Liver (tissue), 9 donors: ENCODE results near the gene BET1. TPM values are rescaled to one million over a fixed set of nuclear protein-coding genes. Genes with fewer than 3 reads are reported as not detected.

ENCODE experiments used
- DNase-seq: peaks from one replicate; pipeline ENCODE4 v3.0.0-alpha.2; 2017; ENCODE audit warnings: low spot score
- H3K27ac ChIP-seq, 2 donors: one replicate each; pipeline ENCODE4 v1.7.0; 2013; ENCODE audit warnings: inconsistent platforms in 2 of 2, low read length in 2 of 2, control low read depth in 1 of 2, low read depth in 1 of 2, mild to moderate bottlenecking in 1 of 2
- H3K27me3 ChIP-seq, 4 donors: one replicate each; pipeline versions ENCODE4 v1.6.1 to v1.7.0; 2013; ENCODE audit warnings: low read length in 3 of 4, inconsistent platforms in 1 of 4, mild to moderate bottlenecking in 1 of 4, moderate library complexity in 1 of 4; ENCODE audit not compliant: control insufficient read depth in 4 of 4, insufficient read depth in 4 of 4
- H3K36me3 ChIP-seq, 4 donors: one replicate each; pipeline versions ENCODE4 v1.6.1 to v1.7.0; 2013; ENCODE audit warnings: low read length in 3 of 4, mild to moderate bottlenecking in 3 of 4, low read depth in 1 of 4, moderate library complexity in 1 of 4; ENCODE audit not compliant: control insufficient read depth in 4 of 4, insufficient read depth in 3 of 4
- H3K4me1 ChIP-seq, 4 donors: one replicate each; pipeline versions ENCODE4 v1.6.1 to v1.7.0; 2013; ENCODE audit warnings: low read length in 3 of 4, mild to moderate bottlenecking in 3 of 4, moderate library complexity in 1 of 4; ENCODE audit not compliant: control insufficient read depth in 4 of 4, insufficient read depth in 4 of 4
- H3K4me3 ChIP-seq, 3 donors: one replicate each; pipeline versions ENCODE4 v1.6.1 to v1.7.0; 2013; ENCODE audit warnings: low read length in 3 of 3, control low read depth in 1 of 3, low read depth in 1 of 3, mild to moderate bottlenecking in 1 of 3
- H3K9ac ChIP-seq, 2 donors: one replicate each; pipeline ENCODE4 v1.7.0; 2013; ENCODE audit warnings: low read length in 2 of 2, mild to moderate bottlenecking in 2 of 2, moderate library complexity in 2 of 2, control low read depth in 1 of 2, low read depth in 1 of 2
- H3K9me3 ChIP-seq, 4 donors: one replicate each; pipeline versions ENCODE4 v1.6.1 to v1.7.0; 2013; ENCODE audit warnings: low read length in 3 of 4; ENCODE audit not compliant: control insufficient read depth in 4 of 4
- EGR1 ChIP-seq, 2 donors: IDR thresholded peaks; 2 replicates each; pipeline ENCODE4 v1.6.1; 2016 to 2018; ENCODE audit warnings: antibody characterized with exemption in 2 of 2, low read depth in 2 of 2
- FOXA1 ChIP-seq: IDR thresholded peaks from 2 replicates; pipeline ENCODE4 v1.6.1; 2016; ENCODE audit warnings: antibody characterized with exemption
- FOXA2 ChIP-seq: IDR thresholded peaks from 2 replicates; pipeline ENCODE4 v1.6.1; 2016; ENCODE audit warnings: antibody characterized with exemption
- GABPA ChIP-seq, 2 donors: IDR thresholded peaks in 1 of 2; conservative IDR thresholded peaks in 1 of 2; 2 replicates each; pipeline ENCODE4 v1.6.1; 2016; ENCODE audit warnings: antibody characterized with exemption in 2 of 2, mild to moderate bottlenecking in 1 of 2, moderate library complexity in 1 of 2
- HNF4A ChIP-seq, 2 donors: conservative IDR thresholded peaks; 2 replicates each; pipeline ENCODE4 v1.6.1; 2016; ENCODE audit warnings: antibody characterized with exemption in 2 of 2, mild to moderate bottlenecking in 2 of 2
- HNF4G ChIP-seq: IDR thresholded peaks from 2 replicates; pipeline ENCODE4 v1.6.1; 2016; ENCODE audit warnings: antibody characterized with exemption
- MAX ChIP-seq: IDR thresholded peaks from 2 replicates; pipeline ENCODE4 v1.6.1; 2016; ENCODE audit warnings: antibody characterized with exemption
- NR2F2 ChIP-seq: IDR thresholded peaks from 2 replicates; pipeline ENCODE4 v1.6.1; 2016; ENCODE audit warnings: antibody characterized with exemption
- RAD21 ChIP-seq, 2 donors: IDR thresholded peaks; 2 replicates each; pipeline ENCODE4 v1.6.1; 2016; ENCODE audit warnings: antibody characterized with exemption in 2 of 2, mild to moderate bottlenecking in 2 of 2
- RXRA ChIP-seq, 2 donors: IDR thresholded peaks; 2 replicates each; pipeline ENCODE4 v1.6.1; 2017 to 2018; ENCODE audit warnings: antibody characterized with exemption in 2 of 2, mild to moderate bottlenecking in 1 of 2
- SP1 ChIP-seq: IDR thresholded peaks from 2 replicates; pipeline ENCODE4 v1.6.1; 2018; ENCODE audit warnings: antibody characterized with exemption, mild to moderate bottlenecking
- TAF1 ChIP-seq: conservative IDR thresholded peaks from 2 replicates; pipeline ENCODE4 v1.6.1; 2016; ENCODE audit warnings: antibody characterized with exemption, mild to moderate bottlenecking
- YY1 ChIP-seq: IDR thresholded peaks from 2 replicates; pipeline ENCODE4 v1.6.1; 2016; ENCODE audit warnings: antibody characterized with exemption, mild to moderate bottlenecking
- WGBS: extraction: QIAGEN DNeasy Blood & Tissue Kit; methylation state at CpG from one replicate; pipeline ENCODE4 v1.1.7; 2013; 5-methylcytosine and 5-hydroxymethylcytosine counted together
- polyA plus RNA-seq, 2 donors: library from polyadenylated mRNA; stranded (reverse) in 1 of 2; unstranded in 1 of 2; fragments of 200-250 nt in 1 of 2; fragments of >200 nt in 1 of 2; fragmentation: Nextera tagmentation in 1 of 2; extraction: Ambion mirVana in 1 of 2; gene quantifications; one replicate each; pipeline versions ENCODE4 v1.2.1 to v1.2.3, GENCODE V29; 2013 to 2015
- total RNA-seq, 2 donors: library from RNA; depleted of rRNA; stranded (reverse); fragments of >200 nt; gene quantifications; one replicate each; pipeline ENCODE4 v1.2.3, GENCODE V29; 2014
- TF ChIP-seq, protein P1 (sequence below): IDR thresholded peaks from 2 replicates; pipeline ENCODE4 v1.6.1; 2016; ENCODE audit warnings: antibody characterized with exemption
- TF ChIP-seq, protein P2 (sequence below): IDR thresholded peaks from 2 replicates; pipeline ENCODE4 v1.6.1; 2016; ENCODE audit warnings: antibody characterized with exemption
- TF ChIP-seq, protein P3 (sequence below): fragments of 150-350 bp; IDR thresholded peaks from 2 replicates; pipeline ENCODE4 v1.5.1; 2017; ENCODE audit warnings: improper control_type of control experiment, low read depth, low read length; ENCODE audit not compliant: missing input control
- TF ChIP-seq, protein P4 (sequence below): IDR thresholded peaks from 2 replicates; pipeline ENCODE4 v1.6.1; 2016; ENCODE audit warnings: antibody characterized with exemption, mild to moderate bottlenecking
- donor health status: healthy.
- donor health status: healthy.
- donor health status: healthy.
- donor health status: healthy.
- donor health status: healthy.

BET1 gene
- total and polyA plus RNA-seq, 4 donors = 12.7 to 23.9 (median 16.2) TPM

GRCh38 chr7:94012746-94013145 lies 8.6 kb upstream of the BET1 start:
- H3K27me3 ChIP-seq = no peaks in the 10 kb centered on the region
- no peak overlapping the region for H3K27ac ChIP-seq
- WGBS = 60% methylated on average over 1 of the region's 1 CpG
- H3K36me3 ChIP-seq = no peaks in the 10 kb centered on the region
- H3K9ac ChIP-seq = no peak overlapping the region
- no peak overlapping the region for H3K4me3 ChIP-seq
- TF ChIP-seq FOXA1 (no peak), GABPA (IDR thresholded peaks at IDR 0.05 in 1 of 2, conservative IDR thresholded peaks at IDR 0.05 in 1 of 2) (no peak), RAD21 (IDR thresholded peaks at IDR 0.05) (no peak), MAX (no peak), HNF4A (conservative IDR thresholded peaks at IDR 0.05) (no peak), FOXA2 (no peak), SP1 (no peak), RXRA (IDR thresholded peaks at IDR 0.05) (no peak), YY1 (no peak)
- TF ChIP-seq, protein P1, sequence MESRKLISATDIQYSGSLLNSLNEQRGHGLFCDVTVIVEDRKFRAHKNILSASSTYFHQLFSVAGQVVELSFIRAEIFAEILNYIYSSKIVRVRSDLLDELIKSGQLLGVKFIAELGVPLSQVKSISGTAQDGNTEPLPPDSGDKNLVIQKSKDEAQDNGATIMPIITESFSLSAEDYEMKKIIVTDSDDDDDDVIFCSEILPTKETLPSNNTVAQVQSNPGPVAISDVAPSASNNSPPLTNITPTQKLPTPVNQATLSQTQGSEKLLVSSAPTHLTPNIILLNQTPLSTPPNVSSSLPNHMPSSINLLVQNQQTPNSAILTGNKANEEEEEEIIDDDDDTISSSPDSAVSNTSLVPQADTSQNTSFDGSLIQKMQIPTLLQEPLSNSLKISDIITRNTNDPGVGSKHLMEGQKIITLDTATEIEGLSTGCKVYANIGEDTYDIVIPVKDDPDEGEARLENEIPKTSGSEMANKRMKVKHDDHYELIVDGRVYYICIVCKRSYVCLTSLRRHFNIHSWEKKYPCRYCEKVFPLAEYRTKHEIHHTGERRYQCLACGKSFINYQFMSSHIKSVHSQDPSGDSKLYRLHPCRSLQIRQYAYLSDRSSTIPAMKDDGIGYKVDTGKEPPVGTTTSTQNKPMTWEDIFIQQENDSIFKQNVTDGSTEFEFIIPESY = no peak
- TF ChIP-seq, protein P2, sequence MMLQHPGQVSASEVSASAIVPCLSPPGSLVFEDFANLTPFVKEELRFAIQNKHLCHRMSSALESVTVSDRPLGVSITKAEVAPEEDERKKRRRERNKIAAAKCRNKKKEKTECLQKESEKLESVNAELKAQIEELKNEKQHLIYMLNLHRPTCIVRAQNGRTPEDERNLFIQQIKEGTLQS = no peak
- TF ChIP-seq, protein P3, sequence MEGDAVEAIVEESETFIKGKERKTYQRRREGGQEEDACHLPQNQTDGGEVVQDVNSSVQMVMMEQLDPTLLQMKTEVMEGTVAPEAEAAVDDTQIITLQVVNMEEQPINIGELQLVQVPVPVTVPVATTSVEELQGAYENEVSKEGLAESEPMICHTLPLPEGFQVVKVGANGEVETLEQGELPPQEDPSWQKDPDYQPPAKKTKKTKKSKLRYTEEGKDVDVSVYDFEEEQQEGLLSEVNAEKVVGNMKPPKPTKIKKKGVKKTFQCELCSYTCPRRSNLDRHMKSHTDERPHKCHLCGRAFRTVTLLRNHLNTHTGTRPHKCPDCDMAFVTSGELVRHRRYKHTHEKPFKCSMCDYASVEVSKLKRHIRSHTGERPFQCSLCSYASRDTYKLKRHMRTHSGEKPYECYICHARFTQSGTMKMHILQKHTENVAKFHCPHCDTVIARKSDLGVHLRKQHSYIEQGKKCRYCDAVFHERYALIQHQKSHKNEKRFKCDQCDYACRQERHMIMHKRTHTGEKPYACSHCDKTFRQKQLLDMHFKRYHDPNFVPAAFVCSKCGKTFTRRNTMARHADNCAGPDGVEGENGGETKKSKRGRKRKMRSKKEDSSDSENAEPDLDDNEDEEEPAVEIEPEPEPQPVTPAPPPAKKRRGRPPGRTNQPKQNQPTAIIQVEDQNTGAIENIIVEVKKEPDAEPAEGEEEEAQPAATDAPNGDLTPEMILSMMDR = no peak
- TF ChIP-seq, protein P4, sequence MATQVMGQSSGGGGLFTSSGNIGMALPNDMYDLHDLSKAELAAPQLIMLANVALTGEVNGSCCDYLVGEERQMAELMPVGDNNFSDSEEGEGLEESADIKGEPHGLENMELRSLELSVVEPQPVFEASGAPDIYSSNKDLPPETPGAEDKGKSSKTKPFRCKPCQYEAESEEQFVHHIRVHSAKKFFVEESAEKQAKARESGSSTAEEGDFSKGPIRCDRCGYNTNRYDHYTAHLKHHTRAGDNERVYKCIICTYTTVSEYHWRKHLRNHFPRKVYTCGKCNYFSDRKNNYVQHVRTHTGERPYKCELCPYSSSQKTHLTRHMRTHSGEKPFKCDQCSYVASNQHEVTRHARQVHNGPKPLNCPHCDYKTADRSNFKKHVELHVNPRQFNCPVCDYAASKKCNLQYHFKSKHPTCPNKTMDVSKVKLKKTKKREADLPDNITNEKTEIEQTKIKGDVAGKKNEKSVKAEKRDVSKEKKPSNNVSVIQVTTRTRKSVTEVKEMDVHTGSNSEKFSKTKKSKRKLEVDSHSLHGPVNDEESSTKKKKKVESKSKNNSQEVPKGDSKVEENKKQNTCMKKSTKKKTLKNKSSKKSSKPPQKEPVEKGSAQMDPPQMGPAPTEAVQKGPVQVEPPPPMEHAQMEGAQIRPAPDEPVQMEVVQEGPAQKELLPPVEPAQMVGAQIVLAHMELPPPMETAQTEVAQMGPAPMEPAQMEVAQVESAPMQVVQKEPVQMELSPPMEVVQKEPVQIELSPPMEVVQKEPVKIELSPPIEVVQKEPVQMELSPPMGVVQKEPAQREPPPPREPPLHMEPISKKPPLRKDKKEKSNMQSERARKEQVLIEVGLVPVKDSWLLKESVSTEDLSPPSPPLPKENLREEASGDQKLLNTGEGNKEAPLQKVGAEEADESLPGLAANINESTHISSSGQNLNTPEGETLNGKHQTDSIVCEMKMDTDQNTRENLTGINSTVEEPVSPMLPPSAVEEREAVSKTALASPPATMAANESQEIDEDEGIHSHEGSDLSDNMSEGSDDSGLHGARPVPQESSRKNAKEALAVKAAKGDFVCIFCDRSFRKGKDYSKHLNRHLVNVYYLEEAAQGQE = no peak
- no peak for DNase-seq
- no peaks in the 10 kb centered on the region for H3K4me1 ChIP-seq
- no peaks in the 10 kb centered on the region for H3K9me3 ChIP-seq

DNA sequence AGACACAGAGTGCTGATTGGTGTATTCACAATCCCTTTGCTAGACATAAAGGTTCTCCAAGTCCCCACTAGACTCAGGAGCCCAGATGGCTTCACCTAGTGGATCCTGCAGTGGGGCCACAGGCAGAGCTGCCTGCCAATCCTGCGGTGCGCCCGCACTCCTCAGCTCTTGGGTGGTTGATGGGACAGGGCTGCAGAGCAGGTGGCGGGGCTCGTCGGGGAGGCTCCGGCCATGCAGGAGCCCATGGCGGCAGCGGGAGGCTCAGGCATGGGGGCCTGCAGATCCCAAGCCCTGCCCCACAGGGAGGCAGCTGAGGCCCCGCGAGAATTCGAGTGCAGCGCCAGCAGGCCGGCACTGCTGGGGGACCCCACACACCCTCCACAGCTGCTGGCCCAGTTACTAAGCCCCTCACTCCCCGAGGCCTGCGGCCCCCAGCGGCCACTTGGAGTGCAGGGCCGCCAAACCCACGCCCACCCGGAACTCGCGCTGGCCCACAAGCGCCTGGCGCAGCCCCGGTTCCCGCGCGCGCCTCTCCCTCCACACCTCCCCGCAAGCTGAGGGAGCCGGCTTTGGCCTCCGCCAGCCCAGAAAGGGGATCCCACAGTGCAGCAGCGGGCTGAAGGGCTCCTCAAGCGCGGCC lies 7.7 kb upstream of the BET1 start:
- Histone ChIP-seq H3K4me3 (no peak overlapping the region), H3K4me1 (no peaks in the 10 kb centered on the region), H3K9me3 (no peaks in the 10 kb centered on the region), H3K27me3 (peaks cover 0 to 2% (median 0%) of the 10 kb centered on the region in 4 donors), H3K27ac (no peak overlapping the region), H3K9ac (no peak overlapping the region), H3K36me3 (no peaks in the 10 kb centered on the region)
- WGBS = 91% methylated on average over 35 of the region's 35 CpGs
- no peak for DNase-seq
- no peak for TF ChIP-seq EGR1 (IDR thresholded peaks at IDR 0.05; ENCODE audit: low read depth in 2 of 2)
- no peak for TF ChIP-seq HNF4A (conservative IDR thresholded peaks at IDR 0.05)
- TF ChIP-seq, protein P1 = no peak
- no peak for TF ChIP-seq TAF1
- no peak for TF ChIP-seq FOXA2
- no peak for TF ChIP-seq RXRA (IDR thresholded peaks at IDR 0.05)
- no peak for TF ChIP-seq YY1
- TF ChIP-seq NR2F2 = no peak
- TF ChIP-seq FOXA1 = no peak
- TF ChIP-seq, protein P4 = no peak
- no peak for TF ChIP-seq HNF4G
- no peak for TF ChIP-seq RAD21 (IDR thresholded peaks at IDR 0.05)
- TF ChIP-seq, protein P2 = no peak
